Lung (tissue), 11 donors: ENCODE measurements around the gene SMIM45.

Experiments
- ATAC-seq: fragments of 200-7000 bp; cut with Tn5 transposase; one replicate; pipeline ENCODE4 v1.9.1; 2020; ENCODE audit warnings: moderate number of reproducible peaks; ENCODE audit not compliant: insufficient read depth, low FRiP score
- DNase-seq, 3 donors: peaks; one replicate each; pipeline ENCODE4 v3.0.0-alpha.2; 2013 to 2017
- H3K27ac ChIP-seq, 2 donors: one replicate each; pipeline ENCODE4 v1.5.1; 2013; ENCODE audit warnings: mild to moderate bottlenecking in 2 of 2, moderate library complexity in 2 of 2, control low read depth in 1 of 2, inconsistent platforms in 1 of 2, low read depth in 1 of 2, low read length in 1 of 2
- H3K27me3 ChIP-seq, 3 donors: one replicate each; pipeline ENCODE4 v1.5.1; 2013; ENCODE audit warnings: low read length in 2 of 3; ENCODE audit not compliant: control insufficient read depth in 3 of 3, insufficient read depth in 3 of 3
- H3K36me3 ChIP-seq, 4 donors: one replicate each; pipeline ENCODE4 v1.5.1; 2013; ENCODE audit warnings: low read length in 4 of 4, mild to moderate bottlenecking in 1 of 4, moderate library complexity in 1 of 4; ENCODE audit not compliant: control insufficient read depth in 4 of 4, insufficient read depth in 4 of 4
- H3K4me1 ChIP-seq, 5 donors: one replicate each; pipeline ENCODE4 v1.5.1; 2013; ENCODE audit warnings: low read length in 5 of 5, mild to moderate bottlenecking in 2 of 5, moderate library complexity in 1 of 5; ENCODE audit not compliant: control insufficient read depth in 5 of 5, insufficient read depth in 5 of 5
- H3K4me3 ChIP-seq: one replicate; pipeline ENCODE4 v1.5.1; 2013; ENCODE audit warnings: mild to moderate bottlenecking, control low read depth, moderate library complexity
- H3K9ac ChIP-seq, 2 donors: one replicate each; pipeline ENCODE4 v1.5.1; 2013; ENCODE audit warnings: low read length in 2 of 2, control low read depth in 1 of 2; ENCODE audit not compliant: insufficient read depth in 1 of 2
- H3K9me3 ChIP-seq, 4 donors: one replicate each; pipeline ENCODE4 v1.5.1; 2013; ENCODE audit warnings: low read length in 3 of 4, mild to moderate bottlenecking in 1 of 4, moderate library complexity in 1 of 4; ENCODE audit not compliant: control insufficient read depth in 4 of 4, insufficient read depth in 3 of 4
- WGBS, 2 donors: extraction: QIAGEN DNeasy Blood & Tissue Kit; methylation state at CpG; one replicate each; pipeline ENCODE4 v1.1.7; 2013; 5-methylcytosine and 5-hydroxymethylcytosine counted together
- TF ChIP-seq, protein P1 (sequence below): IDR thresholded peaks from 2 replicates; pipeline ENCODE4 v1.5.1; 2012; ENCODE audit warnings: mild to moderate bottlenecking; ENCODE audit errors: control extremely low read depth, extremely low read depth
- donor health status: control.
- donor health status: control.
- donor health status: Bipolar disorder and iron deficiency.
- donor health status: healthy.
- donor health status: DM: yes; HTN: yes; CAD: no.

Gene SMIM45

DNA sequence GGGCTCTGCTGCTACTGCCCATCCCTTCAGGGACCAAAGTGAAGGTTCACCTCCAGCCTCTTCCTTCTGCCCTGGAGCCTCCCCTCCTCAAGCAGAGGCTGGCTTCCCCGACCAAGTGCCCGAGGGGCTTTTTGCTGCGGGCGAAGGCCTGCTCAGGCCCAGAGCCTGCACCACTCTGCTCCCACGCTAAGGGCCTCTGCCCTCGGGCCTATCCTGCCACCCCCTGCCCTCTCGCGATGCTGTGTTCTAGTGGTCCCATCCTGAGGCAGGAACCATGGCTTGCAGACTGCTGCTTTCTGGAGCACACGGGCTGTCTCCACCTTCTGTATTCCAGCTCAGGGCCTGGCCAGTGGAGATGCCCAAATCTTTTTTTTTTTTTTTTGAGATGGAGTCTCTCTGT lies 16.4 kb upstream of the SMIM45 start:
- no peaks in the 10 kb centered on the region for H3K36me3 ChIP-seq
- H3K27me3 ChIP-seq, result no peaks in the 10 kb centered on the region
- no peak for DNase-seq
- 92 to 93% methylated on average over 9 of the region's 9 CpGs for WGBS, 2 donors
- ATAC-seq, result no peak
- H3K4me3 ChIP-seq, result no peak overlapping the region
- H3K9ac ChIP-seq, result no peak overlapping the region
- H3K4me1 ChIP-seq, result peaks cover 0 to 2% (median 0%) of the 10 kb centered on the region in 5 donors
- TF ChIP-seq, protein P1, sequence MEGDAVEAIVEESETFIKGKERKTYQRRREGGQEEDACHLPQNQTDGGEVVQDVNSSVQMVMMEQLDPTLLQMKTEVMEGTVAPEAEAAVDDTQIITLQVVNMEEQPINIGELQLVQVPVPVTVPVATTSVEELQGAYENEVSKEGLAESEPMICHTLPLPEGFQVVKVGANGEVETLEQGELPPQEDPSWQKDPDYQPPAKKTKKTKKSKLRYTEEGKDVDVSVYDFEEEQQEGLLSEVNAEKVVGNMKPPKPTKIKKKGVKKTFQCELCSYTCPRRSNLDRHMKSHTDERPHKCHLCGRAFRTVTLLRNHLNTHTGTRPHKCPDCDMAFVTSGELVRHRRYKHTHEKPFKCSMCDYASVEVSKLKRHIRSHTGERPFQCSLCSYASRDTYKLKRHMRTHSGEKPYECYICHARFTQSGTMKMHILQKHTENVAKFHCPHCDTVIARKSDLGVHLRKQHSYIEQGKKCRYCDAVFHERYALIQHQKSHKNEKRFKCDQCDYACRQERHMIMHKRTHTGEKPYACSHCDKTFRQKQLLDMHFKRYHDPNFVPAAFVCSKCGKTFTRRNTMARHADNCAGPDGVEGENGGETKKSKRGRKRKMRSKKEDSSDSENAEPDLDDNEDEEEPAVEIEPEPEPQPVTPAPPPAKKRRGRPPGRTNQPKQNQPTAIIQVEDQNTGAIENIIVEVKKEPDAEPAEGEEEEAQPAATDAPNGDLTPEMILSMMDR, result no peak
- H3K9me3 ChIP-seq, result no peaks in the 10 kb centered on the region
- H3K27ac ChIP-seq, result no peak overlapping the region

DNA sequence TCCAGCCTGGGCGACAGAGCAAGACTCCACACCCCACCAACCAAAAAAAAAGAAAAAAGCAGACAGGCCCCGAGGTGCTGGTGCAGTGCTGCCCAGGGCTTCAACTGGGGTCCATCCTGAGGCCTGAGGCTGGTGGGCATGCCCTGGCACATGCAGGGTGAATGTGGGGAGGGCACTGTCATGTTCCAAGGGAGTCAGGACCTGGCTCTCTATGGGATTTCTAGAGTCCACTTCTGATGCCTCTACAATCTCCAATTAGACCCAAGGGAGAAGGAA lies 15.1 kb upstream of the SMIM45 start:
- Histone ChIP-seq H3K9me3 (no peaks in the 10 kb centered on the region), H3K27ac (no peak overlapping the region), H3K27me3 (no peaks in the 10 kb centered on the region), H3K4me3 (no peak overlapping the region), H3K36me3 (no peaks in the 10 kb centered on the region), H3K9ac (no peak overlapping the region), H3K4me1 (peaks cover 0 to 2% (median 0%) of the 10 kb centered on the region in 5 donors)
- ATAC-seq (no peak), DNase-seq (no peak)
- WGBS, 2 donors, result 98 to 100% methylated on average over 2 of the region's 2 CpGs
- TF ChIP-seq, protein P1, result no peak

DNA sequence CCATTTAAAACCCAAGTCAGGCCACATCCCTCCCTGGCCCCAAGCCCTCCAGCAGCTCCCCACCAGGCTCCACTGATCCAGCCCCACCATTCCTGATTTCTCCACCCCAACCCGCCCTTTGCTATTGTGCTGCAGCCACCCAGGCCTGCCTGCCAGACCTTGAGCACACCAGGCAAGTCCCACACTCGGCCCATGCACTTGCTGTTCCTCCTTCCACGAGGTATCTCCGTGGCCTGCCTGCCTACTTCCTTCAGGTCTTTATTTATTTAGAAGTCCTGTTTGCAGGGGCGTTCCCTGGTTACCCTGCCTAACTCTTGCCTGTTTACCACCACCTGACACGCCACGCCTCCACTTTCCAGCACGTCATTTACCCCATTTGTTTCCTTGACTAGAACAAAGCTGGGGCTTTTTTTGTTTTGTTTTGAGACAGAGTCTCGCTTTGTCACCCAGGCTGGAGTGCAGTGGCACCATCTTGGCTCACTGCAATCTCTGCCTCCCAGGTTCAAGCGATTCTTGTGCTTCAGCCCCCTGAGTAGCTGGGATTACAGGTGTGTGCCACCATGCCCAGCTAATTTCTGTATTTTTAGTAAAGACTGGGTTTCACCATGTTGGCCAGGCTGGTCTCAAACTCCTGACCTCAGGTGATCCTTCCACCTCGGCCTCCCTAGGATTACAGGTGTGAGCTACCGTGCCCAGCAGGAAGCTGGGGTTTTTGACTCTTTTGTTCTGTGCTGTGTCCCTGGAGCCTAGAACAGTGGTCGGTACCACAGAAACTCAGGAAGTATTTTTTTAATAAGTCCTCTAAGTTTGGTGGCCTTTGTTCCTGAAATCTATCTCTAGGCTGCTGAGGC lies 11.7 kb upstream of the SMIM45 start:
- no peaks in the 10 kb centered on the region for H3K27me3 ChIP-seq
- ATAC-seq (no peak), DNase-seq (no peak)
- H3K27ac ChIP-seq, result peak overlapping the region in 1 of 2 donors; percentile 79
- H3K36me3 ChIP-seq, result peaks cover 0 to 11% (median 2%) of the 10 kb centered on the region in 4 donors
- H3K9ac ChIP-seq, result no peak overlapping the region
- no peak overlapping the region for H3K4me3 ChIP-seq
- H3K9me3 ChIP-seq, result no peaks in the 10 kb centered on the region
- TF ChIP-seq, protein P1, result no peak
- WGBS, 2 donors, result 79 to 81% methylated on average over 13 of the region's 13 CpGs
- peaks cover 0 to 2% (median 0%) of the 10 kb centered on the region in 5 donors for H3K4me1 ChIP-seq
